Measurements from ENCODE around the gene TBC1D22B.
"Not testable (repeated sequence)": the region's sequence is repeated elsewhere in the genome, so short reads cannot be mapped to it uniquely, and the experiment has no call there.

Gene TBC1D22B

GRCh38 chr6:37265860-37266259 is 8.3 kb downstream of the TBC1D22B start:
- DNase-seq (ENCODE audit: low read depth, low spot score) = no peak

- no peak for DNase-seq (ENCODE audit: low read depth, low spot score)
Measured at GRCh38 chr6:37269105-37269504, 11.5 kb downstream of the TBC1D22B start.

DNA sequence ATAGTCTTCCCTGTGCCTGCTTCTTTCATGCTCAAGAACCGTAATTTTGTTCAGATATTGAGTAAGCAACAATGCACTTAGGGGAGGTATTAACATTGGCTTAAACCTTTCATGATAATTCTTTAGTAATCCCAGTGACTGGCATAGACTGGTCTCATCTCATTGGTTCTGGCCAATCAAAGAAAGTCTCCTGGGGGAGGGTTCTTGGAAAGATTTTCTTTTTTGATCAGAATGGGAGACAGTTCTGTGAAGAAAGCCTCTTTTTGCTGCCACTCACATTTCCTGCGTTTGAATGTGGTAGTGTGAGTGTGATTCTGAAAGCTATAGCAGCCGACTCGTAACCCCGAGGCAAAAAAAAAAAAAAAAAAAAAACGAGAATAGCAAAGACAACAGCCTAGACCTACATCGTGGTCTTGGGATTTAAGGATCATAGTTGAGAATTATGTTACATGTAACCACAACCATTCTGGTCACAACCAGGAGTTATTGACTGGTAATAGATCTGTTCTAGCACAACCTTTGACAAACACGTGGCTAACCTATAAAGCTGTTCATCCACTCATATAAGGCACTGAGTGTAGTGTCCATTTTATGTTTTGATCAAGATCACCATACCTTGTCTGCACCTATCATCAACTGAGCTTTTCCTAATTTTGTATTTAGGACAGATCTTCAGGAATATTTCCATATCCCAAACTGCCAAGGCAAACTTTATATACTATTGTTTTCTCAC is 15.4 kb downstream of the TBC1D22B start:
- DNase-seq (ENCODE audit: low read depth, low spot score) = no peak

DNA sequence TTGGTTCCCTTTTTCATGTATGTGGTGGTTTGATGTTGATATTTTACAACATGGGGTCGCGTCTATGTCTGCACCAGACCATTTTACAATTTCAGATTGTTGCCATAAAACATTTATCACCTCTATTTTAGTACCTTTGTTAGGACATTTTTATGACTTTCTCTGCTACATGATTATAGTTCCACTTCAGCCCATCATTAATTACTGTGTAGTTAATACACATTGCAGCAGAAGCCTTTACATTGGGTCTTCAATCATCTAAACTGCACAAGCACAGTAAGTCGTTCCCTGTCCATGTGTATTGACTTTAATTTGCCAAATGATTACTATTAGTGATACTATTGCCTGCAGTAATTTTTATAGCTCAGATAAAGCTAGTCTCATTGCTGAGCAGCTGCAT is 16.1 kb downstream of the TBC1D22B start:
- DNase-seq (ENCODE audit: low read depth, low spot score) = no peak

DNA sequence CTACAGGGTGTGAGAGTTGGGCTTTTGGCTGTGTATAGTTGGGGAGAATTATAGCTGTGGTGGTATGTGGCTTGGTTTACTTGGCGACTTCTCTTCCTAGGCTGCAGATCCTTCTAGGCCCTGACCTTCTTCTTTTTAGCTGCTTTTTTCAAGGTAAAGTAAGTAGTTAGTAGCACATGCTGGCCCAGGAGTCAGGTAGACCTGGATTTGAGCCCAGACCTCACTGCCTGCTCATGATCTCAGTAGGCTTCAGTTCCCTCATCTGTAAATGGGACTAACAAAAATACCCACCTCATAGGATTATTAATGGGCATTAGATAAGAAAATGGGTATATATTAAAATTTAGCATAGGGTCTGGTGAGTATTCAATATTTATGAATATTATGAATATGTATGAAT is 17.8 kb downstream of the TBC1D22B start:
- no peak for DNase-seq (ENCODE audit: low read depth, low spot score)

DNA sequence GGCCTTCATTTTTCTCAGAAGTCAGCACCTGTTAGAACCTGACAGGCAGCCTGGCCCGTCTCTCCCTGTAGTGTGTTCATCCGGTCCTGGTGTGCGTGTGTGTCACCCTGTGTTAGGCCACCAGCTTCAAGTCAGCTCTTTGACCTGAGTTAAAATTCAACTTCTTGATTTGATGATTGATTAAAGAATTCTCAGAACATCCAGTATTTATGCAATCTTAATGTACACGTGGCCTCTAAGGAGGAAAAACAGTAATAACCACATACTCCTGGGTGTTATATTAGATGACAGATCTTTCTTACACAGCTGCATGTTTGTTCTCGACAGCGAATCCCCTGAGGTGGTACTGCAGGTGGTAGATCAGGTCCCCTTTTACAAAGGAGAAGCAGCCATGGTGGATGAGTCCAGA is 19.4 kb downstream of the TBC1D22B start:
- no peak for DNase-seq (ENCODE audit: low read depth, low spot score)

- no peak for DNase-seq (ENCODE audit: low read depth, low spot score)
Measured at GRCh38 chr6:37279366-37280134, 22.0 kb downstream of the TBC1D22B start.

DNA sequence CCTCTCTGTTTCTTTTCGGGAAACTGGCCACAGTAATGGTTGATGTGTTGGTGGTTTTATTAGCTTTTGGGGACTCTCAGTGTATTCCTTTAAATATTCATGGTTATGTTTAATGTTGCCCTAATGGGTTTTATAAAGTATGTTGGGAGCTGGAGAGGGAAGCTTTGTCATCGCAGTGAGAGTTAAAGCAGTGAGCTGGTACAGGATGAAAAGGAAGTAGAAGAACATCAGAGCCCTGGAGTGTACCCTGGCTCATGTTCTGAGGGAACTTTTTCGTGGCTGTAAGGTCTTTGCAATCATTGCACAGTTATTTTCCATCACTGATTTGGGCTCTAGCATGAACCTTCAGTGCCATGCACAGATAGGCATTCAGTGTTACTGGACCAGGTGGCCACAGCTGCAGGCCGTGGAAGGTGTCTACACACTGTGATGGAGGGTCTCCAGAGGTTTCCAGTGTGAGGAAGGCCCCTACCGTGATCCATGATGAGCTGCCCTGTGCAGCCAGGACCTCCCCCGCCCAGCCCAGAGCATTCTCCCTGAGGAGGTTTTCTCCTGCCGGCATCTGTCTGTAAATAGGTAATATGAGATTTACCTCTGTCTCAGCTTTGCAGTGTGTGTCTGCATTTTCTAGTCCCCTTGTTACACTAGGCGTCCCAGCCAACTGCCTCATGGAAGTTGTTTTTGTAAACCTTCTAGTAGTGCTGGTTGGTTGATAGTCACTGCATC is 22.8 kb downstream of the TBC1D22B start:
- no peak for DNase-seq (ENCODE audit: low read depth, low spot score)

GRCh38 chr6:37282371-37282770 is 24.8 kb downstream of the TBC1D22B start:
- DNase-seq (ENCODE audit: low read depth, low spot score) = no peak

- DNase-seq (ENCODE audit: low read depth, low spot score) = no peak
Measured at GRCh38 chr6:37283268-37283667, 25.7 kb downstream of the TBC1D22B start.

DNA sequence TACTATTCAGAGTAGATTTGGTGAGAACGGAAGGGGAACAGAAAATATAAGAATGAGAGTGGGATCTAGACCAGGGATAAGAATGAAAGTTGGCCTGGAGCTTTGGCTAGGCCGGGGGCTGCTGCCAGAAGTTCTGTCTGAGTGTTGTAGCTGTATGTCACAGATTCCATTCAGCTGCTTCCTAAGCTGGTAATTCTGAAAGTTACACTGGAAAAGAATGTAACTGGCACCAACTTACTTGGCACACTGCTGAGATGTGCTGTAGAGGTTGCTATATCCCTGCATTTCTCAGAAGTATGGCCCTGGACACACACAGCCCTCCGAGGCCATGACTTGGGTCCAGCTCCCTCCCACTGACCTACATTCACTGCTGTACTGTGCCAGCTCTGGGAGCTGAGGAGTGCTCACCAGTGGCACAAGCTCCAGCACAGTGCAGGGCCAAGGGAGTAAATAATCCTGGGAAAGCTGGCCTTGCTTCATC is 26.1 kb downstream of the TBC1D22B start:
- no peak for DNase-seq (ENCODE audit: low read depth, low spot score)

- DNase-seq (ENCODE audit: low read depth, low spot score) = no peak
Measured at GRCh38 chr6:37284781-37285180, 27.2 kb downstream of the TBC1D22B start.

DNA sequence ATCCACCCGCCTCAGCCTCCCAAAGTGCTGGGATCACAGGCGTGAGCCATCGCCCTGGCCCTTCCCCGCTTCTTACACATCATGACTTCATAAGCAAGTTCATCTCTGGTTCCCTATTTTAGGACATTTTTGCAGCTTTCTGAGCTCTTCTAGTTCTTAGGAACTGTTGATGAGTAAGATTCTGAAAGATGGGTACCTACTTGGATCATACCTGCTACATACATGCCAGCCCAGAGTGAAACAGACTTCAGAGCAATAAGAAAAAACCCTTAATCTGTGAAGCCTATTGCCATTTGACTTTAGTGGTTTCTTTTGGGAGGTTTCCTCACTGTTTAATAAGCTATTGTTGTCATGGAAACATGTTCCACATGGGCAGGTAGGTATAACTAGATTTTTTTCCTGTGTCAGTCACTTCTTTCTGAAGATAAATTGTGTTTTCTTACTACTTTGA is 28.3 kb downstream of the TBC1D22B start:
- no peak for DNase-seq (ENCODE audit: low read depth, low spot score)

DNA sequence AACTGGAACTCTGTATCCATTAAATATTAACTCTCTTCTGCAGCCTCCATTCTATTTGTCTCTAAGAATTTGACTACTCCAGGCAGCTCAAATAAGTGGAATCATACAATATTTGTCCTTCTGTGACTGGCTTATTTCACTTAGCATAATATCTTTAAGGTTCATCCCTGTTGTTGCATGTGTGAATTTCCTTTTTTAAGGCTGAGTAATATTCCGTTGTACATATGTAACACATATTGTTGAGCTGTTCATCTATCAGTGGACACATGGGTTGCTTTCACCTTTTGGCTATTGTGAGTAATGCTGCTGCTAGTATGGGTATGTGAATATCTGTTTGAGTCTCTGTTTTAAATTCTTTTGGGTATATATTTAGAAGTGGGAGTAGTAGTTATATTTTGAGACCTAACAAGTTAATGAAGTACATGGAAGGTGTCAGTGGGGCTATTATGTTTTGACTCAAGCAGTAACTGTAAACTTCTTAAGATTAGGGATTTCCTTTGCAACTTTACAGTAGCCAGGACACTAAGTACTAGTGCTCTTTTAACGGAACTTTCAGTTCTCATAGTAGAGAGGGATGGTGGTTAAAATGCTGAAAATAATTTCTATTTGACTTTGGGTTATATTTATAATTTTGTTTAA is 30.1 kb downstream of the TBC1D22B start:
- no peak for DNase-seq (ENCODE audit: low read depth, low spot score)

GRCh38 chr6:37288247-37288646 is 30.7 kb downstream of the TBC1D22B start:
- no peak for DNase-seq (ENCODE audit: low read depth, low spot score)

GRCh38 chr6:37289931-37290330 is 32.4 kb downstream of the TBC1D22B start:
- DNase-seq (ENCODE audit: low read depth, low spot score) = no peak

- no peak for DNase-seq (ENCODE audit: low read depth, low spot score)
Measured at GRCh38 chr6:37293426-37293825, 35.9 kb downstream of the TBC1D22B start.

DNA sequence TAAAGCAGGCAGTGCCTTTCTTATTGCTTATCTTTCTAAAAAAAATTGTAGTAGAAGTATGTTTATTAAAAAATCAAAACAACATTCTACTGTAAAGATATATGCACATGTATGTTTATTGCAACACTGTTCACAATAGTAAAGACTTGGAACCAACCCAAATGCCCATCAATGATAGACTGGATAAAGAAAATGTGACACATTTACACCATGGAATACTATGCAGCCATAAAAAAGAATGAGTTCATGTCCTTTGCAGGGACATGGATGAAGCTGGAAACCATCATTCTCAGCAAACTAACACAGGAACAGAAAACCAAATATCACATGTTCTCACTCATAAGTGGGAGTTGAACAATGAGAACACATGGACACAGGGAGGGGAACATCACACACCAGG is 40.1 kb downstream of the TBC1D22B start:
- DNase-seq (ENCODE audit: low read depth, low spot score) = not testable (repeated sequence)

- no peak for DNase-seq (ENCODE audit: low read depth, low spot score)
Measured at GRCh38 chr6:37298958-37299357, 41.4 kb downstream of the TBC1D22B start.

DNA sequence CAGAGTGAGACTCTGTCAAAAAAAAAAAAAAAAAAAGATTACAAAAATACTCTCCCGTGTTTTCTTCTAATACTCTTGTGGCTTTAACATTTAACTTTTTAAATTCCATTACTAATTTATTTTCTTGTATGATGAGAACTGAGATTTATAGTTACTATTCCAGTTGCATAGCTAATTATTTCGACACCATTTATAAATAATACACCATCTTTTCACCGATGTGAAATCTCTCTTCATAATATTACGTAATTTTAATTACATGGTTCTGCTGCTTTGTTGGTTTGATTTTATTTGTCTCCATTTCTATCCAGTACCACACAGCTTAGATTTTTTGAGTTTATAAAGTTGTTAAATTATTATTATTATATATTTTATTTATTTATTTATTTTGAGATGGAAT is 42.4 kb downstream of the TBC1D22B start:
- DNase-seq (ENCODE audit: low read depth, low spot score) = no peak

DNA sequence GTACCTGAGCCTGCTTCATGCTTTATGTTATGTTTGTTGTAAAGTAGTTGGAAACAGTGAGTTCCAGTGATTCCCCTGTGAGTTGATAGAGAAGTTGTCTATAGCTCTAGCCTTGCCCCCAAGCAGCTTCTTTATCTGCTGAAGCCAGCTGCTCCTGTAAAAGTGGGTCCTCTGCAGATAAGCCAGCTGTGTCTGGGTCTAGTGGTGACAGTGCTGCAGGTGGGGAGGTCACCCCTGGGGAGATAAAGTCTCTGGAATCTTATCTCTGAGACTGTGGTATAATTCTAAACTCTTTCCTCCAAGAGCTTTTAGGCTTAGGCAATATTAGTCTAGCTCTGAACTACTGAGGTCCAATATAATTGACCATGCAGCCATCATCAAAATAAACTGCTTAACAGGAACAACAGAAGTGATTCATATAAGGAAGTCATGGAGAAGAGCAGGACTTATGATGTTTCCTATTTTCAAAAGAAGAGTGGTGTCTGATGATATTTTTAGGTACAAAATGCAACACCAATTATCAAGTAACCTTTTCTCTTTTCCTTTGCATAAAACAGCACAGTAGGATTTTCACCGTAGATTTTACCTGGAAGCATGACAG is 44.6 kb downstream of the TBC1D22B start:
- no peak for DNase-seq (ENCODE audit: low read depth, low spot score)

Data from smooth muscle cell of the brain vasculature (primary cell).